ENCODE results near the gene PLA2G10.
"Not testable (repeated sequence)": the region's sequence is repeated elsewhere in the genome, so short reads cannot be mapped to it uniquely, and the experiment has no call there.

Gene PLA2G10

GRCh38 chr16:14682121-14682520, 12.0 kb downstream of the PLA2G10 start:
- Mint-ChIP-seq H3K4me1 (no peaks in the 10 kb centered on the region), H3K36me3 (ENCODE audit: low read depth) (no peaks in the 10 kb centered on the region), H3K4me3 (no peak overlapping the region), H3K27ac (no peak overlapping the region), H3K9me3 (no peaks in the 10 kb centered on the region), H3K27me3 (ENCODE audit: low read depth, poor library complexity) (peaks cover 10% of the 10 kb centered on the region)
- TF ChIP-seq, protein P1, sequence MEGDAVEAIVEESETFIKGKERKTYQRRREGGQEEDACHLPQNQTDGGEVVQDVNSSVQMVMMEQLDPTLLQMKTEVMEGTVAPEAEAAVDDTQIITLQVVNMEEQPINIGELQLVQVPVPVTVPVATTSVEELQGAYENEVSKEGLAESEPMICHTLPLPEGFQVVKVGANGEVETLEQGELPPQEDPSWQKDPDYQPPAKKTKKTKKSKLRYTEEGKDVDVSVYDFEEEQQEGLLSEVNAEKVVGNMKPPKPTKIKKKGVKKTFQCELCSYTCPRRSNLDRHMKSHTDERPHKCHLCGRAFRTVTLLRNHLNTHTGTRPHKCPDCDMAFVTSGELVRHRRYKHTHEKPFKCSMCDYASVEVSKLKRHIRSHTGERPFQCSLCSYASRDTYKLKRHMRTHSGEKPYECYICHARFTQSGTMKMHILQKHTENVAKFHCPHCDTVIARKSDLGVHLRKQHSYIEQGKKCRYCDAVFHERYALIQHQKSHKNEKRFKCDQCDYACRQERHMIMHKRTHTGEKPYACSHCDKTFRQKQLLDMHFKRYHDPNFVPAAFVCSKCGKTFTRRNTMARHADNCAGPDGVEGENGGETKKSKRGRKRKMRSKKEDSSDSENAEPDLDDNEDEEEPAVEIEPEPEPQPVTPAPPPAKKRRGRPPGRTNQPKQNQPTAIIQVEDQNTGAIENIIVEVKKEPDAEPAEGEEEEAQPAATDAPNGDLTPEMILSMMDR (IDR thresholded peaks at IDR 0.05): no peak
- DNase-seq: no peak

DNA sequence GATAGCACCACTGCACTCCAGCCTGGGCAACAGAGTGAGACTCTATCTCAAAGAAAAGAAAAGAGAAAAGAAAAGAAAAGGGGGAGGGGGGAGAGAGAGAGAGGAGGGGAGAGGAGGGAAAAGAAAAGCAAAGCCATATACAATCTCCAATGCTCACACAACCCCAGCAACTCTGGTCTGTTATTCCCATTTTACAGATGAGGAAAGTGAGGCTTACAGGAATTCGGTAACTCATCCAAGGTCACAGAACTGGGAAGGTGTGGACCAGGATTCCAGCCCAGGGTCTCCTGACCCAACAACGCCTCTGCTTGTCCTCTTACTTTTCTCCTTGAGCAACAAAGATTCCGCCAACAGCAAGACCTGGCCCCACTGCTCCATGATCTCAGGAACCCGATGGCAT, 13.0 kb downstream of the PLA2G10 start:
- Mint-ChIP-seq H3K4me1 (no peaks in the 10 kb centered on the region), H3K36me3 (ENCODE audit: low read depth) (no peaks in the 10 kb centered on the region), H3K27me3 (ENCODE audit: low read depth, poor library complexity) (peaks cover 13% of the 10 kb centered on the region), H3K9me3 (no peaks in the 10 kb centered on the region), H3K4me3 (no peak overlapping the region), H3K27ac (no peak overlapping the region)
- TF ChIP-seq, protein P1 (IDR thresholded peaks at IDR 0.05): no peak
- no peak for DNase-seq

DNA sequence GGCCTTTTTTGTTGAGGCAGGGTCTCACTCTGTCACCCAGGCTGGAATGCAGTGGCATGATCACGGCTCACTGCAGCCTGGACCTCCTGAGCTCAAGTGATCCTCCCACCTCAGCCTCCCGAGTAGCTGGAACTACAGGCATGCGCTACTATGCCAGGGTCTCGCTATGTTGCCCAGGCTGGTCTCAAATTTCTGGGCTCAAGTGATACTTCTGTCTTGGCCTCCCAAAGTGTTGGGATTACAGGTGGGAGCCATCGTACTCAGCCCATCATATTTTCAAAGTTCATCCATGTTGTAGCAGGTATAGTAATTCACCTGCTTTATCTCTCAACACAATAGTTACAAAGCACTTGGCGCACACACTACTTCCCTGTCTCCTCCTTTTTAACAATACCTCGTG, 13.7 kb downstream of the PLA2G10 start:
- not testable (repeated sequence) for H3K4me1 Mint-ChIP-seq; H3K4me3 Mint-ChIP-seq; DNase-seq; H3K36me3 Mint-ChIP-seq (ENCODE audit: low read depth); H3K9me3 Mint-ChIP-seq; H3K27ac Mint-ChIP-seq
- peaks cover 17% of the 10 kb centered on the region for H3K27me3 Mint-ChIP-seq (ENCODE audit: low read depth, poor library complexity)

- DNase-seq: no peak
These were observed 15.2 kb downstream of the PLA2G10 start for GRCh38 chr16:14678748-14679497.

GRCh38 chr16:14677627-14678026, 16.5 kb downstream of the PLA2G10 start:
- no peak overlapping the region for H3K4me3 Mint-ChIP-seq
- H3K36me3 Mint-ChIP-seq (ENCODE audit: low read depth): no peaks in the 10 kb centered on the region
- no peak for DNase-seq
- H3K27ac Mint-ChIP-seq: no peak overlapping the region
- TF ChIP-seq, protein P1 (IDR thresholded peaks at IDR 0.05): no peak
- H3K9me3 Mint-ChIP-seq: no peaks in the 10 kb centered on the region
- H3K27me3 Mint-ChIP-seq (ENCODE audit: low read depth, poor library complexity): peaks cover 20% of the 10 kb centered on the region
- H3K4me1 Mint-ChIP-seq: peaks cover 2% of the 10 kb centered on the region

More at GRCh38 chr16:14678748-14679497, 15.2 kb downstream of the PLA2G10 start:
- Mint-ChIP-seq H3K9me3 (no peaks in the 10 kb centered on the region), H3K4me1 (no peaks in the 10 kb centered on the region), H3K36me3 (ENCODE audit: low read depth) (no peaks in the 10 kb centered on the region), H3K27ac (no peak overlapping the region), H3K4me3 (no peak overlapping the region), H3K27me3 (ENCODE audit: low read depth, poor library complexity) (peaks cover 25% of the 10 kb centered on the region)
- TF ChIP-seq, protein P1 (IDR thresholded peaks at IDR 0.05): no peak

- Mint-ChIP-seq H3K27me3 (ENCODE audit: low read depth, poor library complexity) (peaks cover 19% of the 10 kb centered on the region), H3K27ac (no peak overlapping the region), H3K4me3 (no peak overlapping the region), H3K4me1 (peaks cover 10% of the 10 kb centered on the region), H3K9me3 (no peaks in the 10 kb centered on the region), H3K36me3 (ENCODE audit: low read depth) (no peaks in the 10 kb centered on the region)
- TF ChIP-seq, protein P1 (IDR thresholded peaks at IDR 0.05): no peak
- DNase-seq: no peak
These were observed 17.5 kb downstream of the PLA2G10 start for GRCh38 chr16:14676633-14677032.

All from nephron progenitor cell (in vitro differentiated cells).